Activated CD8-positive, alpha-beta T cell treated with anti-CD3 and anti-CD28 coated beads for 36 hours (primary cell): Measurements from ENCODE around the gene SPEF2. TPM values are rescaled to one million over a fixed set of nuclear protein-coding genes. Genes with fewer than 3 reads are reported as not detected.

Experiments
- ATAC-seq: fragments of 200-7000 bp; cut with Tn5 transposase; one replicate; pipeline ENCODE4 v1.10.0; 2021; ENCODE audit warnings: mild to moderate bottlenecking, moderate library complexity
- CTCF ChIA-PET: fragments of 350-600 bp; sonication (Branson Sonifier 250); formaldehyde crosslinking; loops from one replicate; lab custom pipeline; 2021; ENCODE audit warnings: antibody characterized with exemption; lab: Charles Lee
- POLR2A ChIA-PET: fragments of 350-600 bp; sonication (Branson Sonifier 250); formaldehyde crosslinking; loops from one replicate; lab custom pipeline; 2021; ENCODE audit warnings: antibody characterized with exemption; lab: Charles Lee
- DNase-seq: peaks from one replicate; pipeline ENCODE4 v3.0.0-alpha.2; 2020
- H3K27ac Mint-ChIP-seq: one replicate; pipeline ENCODE4 v1.8.0; 2021; ENCODE audit warnings: mild to moderate bottlenecking, mixed read lengths
- H3K27me3 Mint-ChIP-seq: one replicate; pipeline ENCODE4 v1.8.0; 2021; ENCODE audit warnings: mixed read lengths
- H3K36me3 Mint-ChIP-seq: one replicate; pipeline ENCODE4 v1.8.0; 2021; ENCODE audit warnings: low read depth, mixed read lengths
- H3K4me1 Mint-ChIP-seq: one replicate; pipeline ENCODE4 v1.8.0; 2021; ENCODE audit warnings: low read depth, mixed read lengths
- H3K4me3 Mint-ChIP-seq: one replicate; pipeline ENCODE4 v1.8.0; 2021; ENCODE audit warnings: mild to moderate bottlenecking, moderate library complexity, mixed read lengths
- H3K9me3 Mint-ChIP-seq: one replicate; pipeline ENCODE4 v1.8.0; 2021; ENCODE audit warnings: mixed read lengths
- intact Hi-C: fragments of 100-400 bp; cut with micrococcal nuclease; formaldehyde crosslinking; loops from one replicate; pipeline ENCODE4 v1.10.0; 2022
- total RNA-seq, 2 experiments: library from RNA; stranded (reverse); gene quantifications; one replicate each; pipeline ENCODE4 v1.2.3, GENCODE V29; 2021
- TF ChIP-seq, protein P1 (sequence below): fragments of 200-600 bp; IDR thresholded peaks from one replicate; pipeline ENCODE4 v1.8.0; 2022; ENCODE audit warnings: antibody characterized with exemption, mild to moderate bottlenecking

SPEF2 gene
- total RNA-seq, 2 experiments from 2014 or later: 8.4 to 9.9 TPM

GRCh38 chr5:35685161-35685560 lies 67.5 kb downstream of the SPEF2 start:
- ChIA-PET POLR2A (no interaction called here), CTCF (no interaction called here)
- H3K27me3 Mint-ChIP-seq: no peaks in the 10 kb centered on the region
- TF ChIP-seq, protein P1, sequence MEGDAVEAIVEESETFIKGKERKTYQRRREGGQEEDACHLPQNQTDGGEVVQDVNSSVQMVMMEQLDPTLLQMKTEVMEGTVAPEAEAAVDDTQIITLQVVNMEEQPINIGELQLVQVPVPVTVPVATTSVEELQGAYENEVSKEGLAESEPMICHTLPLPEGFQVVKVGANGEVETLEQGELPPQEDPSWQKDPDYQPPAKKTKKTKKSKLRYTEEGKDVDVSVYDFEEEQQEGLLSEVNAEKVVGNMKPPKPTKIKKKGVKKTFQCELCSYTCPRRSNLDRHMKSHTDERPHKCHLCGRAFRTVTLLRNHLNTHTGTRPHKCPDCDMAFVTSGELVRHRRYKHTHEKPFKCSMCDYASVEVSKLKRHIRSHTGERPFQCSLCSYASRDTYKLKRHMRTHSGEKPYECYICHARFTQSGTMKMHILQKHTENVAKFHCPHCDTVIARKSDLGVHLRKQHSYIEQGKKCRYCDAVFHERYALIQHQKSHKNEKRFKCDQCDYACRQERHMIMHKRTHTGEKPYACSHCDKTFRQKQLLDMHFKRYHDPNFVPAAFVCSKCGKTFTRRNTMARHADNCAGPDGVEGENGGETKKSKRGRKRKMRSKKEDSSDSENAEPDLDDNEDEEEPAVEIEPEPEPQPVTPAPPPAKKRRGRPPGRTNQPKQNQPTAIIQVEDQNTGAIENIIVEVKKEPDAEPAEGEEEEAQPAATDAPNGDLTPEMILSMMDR: no peak
- DNase-seq: no peak
- H3K27ac Mint-ChIP-seq: no peak overlapping the region
- intact Hi-C loops: no loop called here
- ATAC-seq: no peak
- peaks cover 1% of the 10 kb centered on the region for H3K4me1 Mint-ChIP-seq
- H3K36me3 Mint-ChIP-seq: no peaks in the 10 kb centered on the region
- H3K4me3 Mint-ChIP-seq: no peak overlapping the region
- no peaks in the 10 kb centered on the region for H3K9me3 Mint-ChIP-seq

GRCh38 chr5:35687961-35688360 lies 70.3 kb downstream of the SPEF2 start:
- Mint-ChIP-seq H3K9me3 (no peaks in the 10 kb centered on the region), H3K27ac (no peak overlapping the region), H3K36me3 (peaks cover 2% of the 10 kb centered on the region), H3K4me3 (no peak overlapping the region), H3K27me3 (no peaks in the 10 kb centered on the region), H3K4me1 (no peaks in the 10 kb centered on the region)
- ATAC-seq: no peak
- POLR2A ChIA-PET: interaction anchor here (0.8 kb wide), 1 partner anchor 19 kb away, joined by 3 read pairs; no protein-coding TSS in a partner anchor
- intact Hi-C loops: no loop called here
- DNase-seq: no peak
- CTCF ChIA-PET: interaction anchor here (1.3 kb wide), 1 partner anchor 237 kb away, joined by 5 read pairs; no protein-coding TSS in a partner anchor
- TF ChIP-seq, protein P1: no peak

DNA sequence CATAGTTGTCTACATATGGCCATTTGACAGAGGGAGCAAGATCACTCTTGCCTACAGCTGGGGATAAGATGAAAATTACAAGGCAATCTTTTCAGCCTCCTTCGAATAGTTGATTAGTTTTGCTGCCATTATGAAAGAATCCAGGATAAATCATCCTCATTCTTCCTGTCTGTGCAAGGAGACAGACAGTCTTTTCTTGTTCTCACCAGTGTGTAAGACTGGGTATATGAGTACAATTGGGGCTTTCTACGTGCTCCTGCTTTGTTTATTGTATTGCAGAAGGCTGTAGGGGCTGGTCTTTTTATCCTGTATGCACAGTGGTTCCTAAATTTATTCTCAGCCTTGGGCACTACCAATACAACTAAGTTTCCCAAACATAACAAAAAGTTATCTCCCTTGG lies 76.8 kb downstream of the SPEF2 start:
- Mint-ChIP-seq H3K27me3 (no peaks in the 10 kb centered on the region), H3K4me1 (no peaks in the 10 kb centered on the region), H3K4me3 (no peak overlapping the region), H3K9me3 (no peaks in the 10 kb centered on the region), H3K27ac (no peak overlapping the region), H3K36me3 (peaks cover 4% of the 10 kb centered on the region)
- POLR2A ChIA-PET: no interaction called here
- DNase-seq: no peak
- TF ChIP-seq, protein P1: no peak
- intact Hi-C loops: no loop called here
- ATAC-seq: no peak
- CTCF ChIA-PET: no interaction called here

- ChIA-PET POLR2A (no interaction called here), CTCF (interaction anchor here (0.8 to 2.1 kb wide), 3 partner anchors 11 to 47 kb away, joined by 3 to 5 read pairs (median 3); no protein-coding TSS in a partner anchor)
- ATAC-seq: no peak
- no peaks in the 10 kb centered on the region for H3K27me3 Mint-ChIP-seq
- intact Hi-C loops: no loop called here
- no peak overlapping the region for H3K4me3 Mint-ChIP-seq
- no peak for DNase-seq
- no peaks in the 10 kb centered on the region for H3K4me1 Mint-ChIP-seq
- H3K27ac Mint-ChIP-seq: no peak overlapping the region
- TF ChIP-seq, protein P1: no peak
- peaks cover 8% of the 10 kb centered on the region for H3K36me3 Mint-ChIP-seq
- no peaks in the 10 kb centered on the region for H3K9me3 Mint-ChIP-seq
Measured at GRCh38 chr5:35698047-35698808, 80.6 kb downstream of the SPEF2 start.

- Mint-ChIP-seq H3K4me3 (no peak overlapping the region), H3K27me3 (no peaks in the 10 kb centered on the region), H3K36me3 (peaks cover 1% of the 10 kb centered on the region), H3K4me1 (peaks cover 12% of the 10 kb centered on the region), H3K27ac (no peak overlapping the region), H3K9me3 (no peaks in the 10 kb centered on the region)
- CTCF ChIA-PET: no interaction called here
- POLR2A ChIA-PET: no interaction called here
- intact Hi-C loops: no loop called here
- TF ChIP-seq, protein P1: no peak
- peak; percentile 27 for ATAC-seq
- DNase-seq: no peak
Measured at GRCh38 chr5:35707659-35708058, 90.0 kb downstream of the SPEF2 start.
